Measurements from ENCODE around the gene RNF5. TPM values are rescaled to one million over a fixed set of nuclear protein-coding genes. Genes with fewer than 3 reads are reported as not detected.
A peak's percentile ranks its signal among the peaks of the same experiment; 100 is the strongest.

Gene RNF5
- total and polyA plus RNA-seq, 9 of the 15 experiments (the other 6 are each of a cell fraction or from before 2014, with no cell fraction given) = 62.2 to 245 (median 129) TPM

- TF ChIP-seq FOXA1 (IDR thresholded peaks at IDR 0.05; ENCODE audit: borderline replicate concordance) (no peak), CSDE1 (IDR thresholded peaks at IDR 0.05) (peak in 1 of 2 experiments; percentile 91; a peak in 2 of 4 replicates), MYBL2 (IDR thresholded peaks at IDR 0.05; ENCODE audit: low read depth) (no peak), MYBL2 (CRISPR knock-in tag; IDR thresholded peaks at IDR 0.05; ENCODE audit: borderline replicate concordance) (no peak), NCOA2 (IDR thresholded peaks at IDR 0.05; ENCODE audit: partially characterized antibody in 2 of 2) (no peak), ZNF232 (CRISPR knock-in tag; IDR thresholded peaks at IDR 0.05) (peak; percentile 0; the same call in 1 of the 2 replicates), FOSL1 (tag; conservative IDR thresholded peaks at IDR 0.05) (peak; percentile 68), ZNF668 (CRISPR knock-in tag; IDR thresholded peaks at IDR 0.05) (no peak), NONO (IDR thresholded peaks at IDR 0.05; ENCODE audit: low read depth in 2 of 2, low read length in 1 of 2) (peak in 1 of 2 experiments; percentile 57; a peak in 1 of 4 replicates), FOXM1 (IDR thresholded peaks at IDR 0.05; ENCODE audit: low read depth) (no peak), FOXM1 (CRISPR knock-in tag; IDR thresholded peaks at IDR 0.05; ENCODE audit: low read depth) (peak; percentile 92; the same call in 1 of the 2 replicates), ZNF184 (CRISPR knock-in tag; IDR thresholded peaks at IDR 0.05) (no peak), PBX2 (CRISPR knock-in tag; IDR thresholded peaks at IDR 0.05; ENCODE audit: low read depth) (0 out of 2 replicates have a peak, but pooled peaks have one; percentile 37), PBX2 (tag; conservative IDR thresholded peaks at IDR 0.05; ENCODE audit: low read depth) (no peak), RBM17 (IDR thresholded peaks at IDR 0.05; ENCODE audit: borderline replicate concordance, low read depth, low read length) (no peak), ZNF449 (CRISPR knock-in tag; IDR thresholded peaks at IDR 0.05) (no peak), FOS (IDR thresholded peaks at IDR 0.05; ENCODE audit: extremely low read depth, insufficient read length) (no peak), ZFP30 (CRISPR knock-in tag; IDR thresholded peaks at IDR 0.05; ENCODE audit: borderline replicate concordance) (no peak), ZFX (CRISPR knock-in tag; IDR thresholded peaks at IDR 0.05) (peak; percentile 99), CBX1 (IDR thresholded peaks at IDR 0.05; ENCODE audit: low read depth) (no peak), RBM22 (IDR thresholded peaks at IDR 0.05; ENCODE audit: low read depth, low read length, poor library complexity, severe bottlenecking) (peak; percentile 90), SMAD3 (CRISPR knock-in tag; conservative IDR thresholded peaks at IDR 0.05) (peak; percentile 50; the same call in 1 of the 2 replicates), PTBP1 (IDR thresholded peaks at IDR 0.05; ENCODE audit: low read depth, low read length) (no peak)
Measured at GRCh38 chr6:32195902-32196681, 17.9 kb downstream of the RNF5 start (continued).

All from K562 (cell line).